Neural crest cell (in vitro differentiated cells): ENCODE results near the gene CHMP1B. TPM values are rescaled to one million over a fixed set of nuclear protein-coding genes. Genes with fewer than 3 reads are reported as not detected.

ENCODE experiments used
- DNase-seq: peaks from one replicate; pipeline ENCODE4 v3.0.0; 2021; ENCODE audit warnings: low read depth, mixed read lengths, low spot score
- H3K27ac Mint-ChIP-seq: one replicate; pipeline ENCODE4 v1.8.0; 2021; ENCODE audit warnings: mild to moderate bottlenecking, mixed read lengths; ENCODE audit not compliant: unreplicated experiment
- H3K27me3 Mint-ChIP-seq: 2 replicates; pipeline ENCODE4 v1.8.0; 2021; ENCODE audit warnings: low read depth, mild to moderate bottlenecking, mixed read lengths
- H3K36me3 Mint-ChIP-seq: 2 replicates; pipeline ENCODE4 v1.8.0; 2021; ENCODE audit warnings: low read depth, mild to moderate bottlenecking, mixed read lengths
- H3K4me1 Mint-ChIP-seq: 2 replicates; pipeline ENCODE4 v1.8.0; 2021; ENCODE audit warnings: mixed read lengths
- H3K4me3 Mint-ChIP-seq: one replicate; pipeline ENCODE4 v1.8.0; 2021; ENCODE audit warnings: mild to moderate bottlenecking, mixed read lengths
- H3K9me3 Mint-ChIP-seq: 2 replicates; pipeline ENCODE4 v1.8.0; 2021; ENCODE audit warnings: mixed read lengths
- total RNA-seq: library from RNA; stranded (reverse); gene quantifications from 2 replicates; pipeline ENCODE4 v1.2.1, GENCODE V29; 2021
- TF ChIP-seq, protein P1 (sequence below): fragments of 200-600 bp; sonication (generic); conservative IDR thresholded peaks from 2 replicates; pipeline ENCODE4 v1.5.0; 2021; ENCODE audit warnings: antibody characterized with exemption, mild to moderate bottlenecking

The CHMP1B gene
- total RNA-seq, 1 donor from 2014 or later = 23.7 TPM

DNA sequence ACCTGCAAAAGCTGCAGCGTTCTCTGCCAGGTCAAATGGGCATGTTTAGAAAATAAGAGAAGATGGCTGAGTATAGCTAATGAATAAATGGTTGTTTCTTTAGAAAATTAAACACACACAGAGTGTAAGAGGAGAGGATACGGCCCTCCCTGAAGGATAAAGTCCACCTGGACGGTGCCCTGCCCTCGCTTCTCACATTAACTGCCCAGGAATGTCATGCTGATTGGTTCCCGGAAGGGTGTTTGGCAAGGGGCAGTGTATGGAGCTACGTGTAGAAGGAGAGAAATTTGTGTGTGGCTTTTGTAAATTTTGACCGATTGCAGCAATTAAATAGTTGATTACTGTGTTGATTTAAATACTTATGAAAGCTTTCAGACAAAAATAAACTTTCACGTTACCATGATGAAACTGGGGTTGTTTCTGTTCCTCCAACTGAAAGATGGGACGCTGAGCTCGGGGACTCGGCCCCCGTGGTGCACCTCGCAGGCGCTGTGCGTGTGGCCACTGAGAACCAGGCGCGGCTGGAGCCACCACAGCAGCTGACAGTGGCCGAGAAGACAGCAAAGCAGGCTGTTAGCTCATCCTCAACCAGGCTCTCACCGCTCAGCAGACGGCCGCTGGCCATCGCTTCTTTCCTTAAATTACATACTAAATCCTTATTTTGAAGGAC lies 34.2 kb downstream of the CHMP1B start:
- peaks cover 2% of the 10 kb centered on the region for H3K36me3 Mint-ChIP-seq
- no peak for DNase-seq
- H3K9me3 Mint-ChIP-seq = no peaks in the 10 kb centered on the region
- H3K4me1 Mint-ChIP-seq = no peaks in the 10 kb centered on the region
- H3K27me3 Mint-ChIP-seq = no peaks in the 10 kb centered on the region
- no peak overlapping the region for H3K4me3 Mint-ChIP-seq
- no peak overlapping the region for H3K27ac Mint-ChIP-seq
- TF ChIP-seq, protein P1, sequence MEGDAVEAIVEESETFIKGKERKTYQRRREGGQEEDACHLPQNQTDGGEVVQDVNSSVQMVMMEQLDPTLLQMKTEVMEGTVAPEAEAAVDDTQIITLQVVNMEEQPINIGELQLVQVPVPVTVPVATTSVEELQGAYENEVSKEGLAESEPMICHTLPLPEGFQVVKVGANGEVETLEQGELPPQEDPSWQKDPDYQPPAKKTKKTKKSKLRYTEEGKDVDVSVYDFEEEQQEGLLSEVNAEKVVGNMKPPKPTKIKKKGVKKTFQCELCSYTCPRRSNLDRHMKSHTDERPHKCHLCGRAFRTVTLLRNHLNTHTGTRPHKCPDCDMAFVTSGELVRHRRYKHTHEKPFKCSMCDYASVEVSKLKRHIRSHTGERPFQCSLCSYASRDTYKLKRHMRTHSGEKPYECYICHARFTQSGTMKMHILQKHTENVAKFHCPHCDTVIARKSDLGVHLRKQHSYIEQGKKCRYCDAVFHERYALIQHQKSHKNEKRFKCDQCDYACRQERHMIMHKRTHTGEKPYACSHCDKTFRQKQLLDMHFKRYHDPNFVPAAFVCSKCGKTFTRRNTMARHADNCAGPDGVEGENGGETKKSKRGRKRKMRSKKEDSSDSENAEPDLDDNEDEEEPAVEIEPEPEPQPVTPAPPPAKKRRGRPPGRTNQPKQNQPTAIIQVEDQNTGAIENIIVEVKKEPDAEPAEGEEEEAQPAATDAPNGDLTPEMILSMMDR = no peak

DNA sequence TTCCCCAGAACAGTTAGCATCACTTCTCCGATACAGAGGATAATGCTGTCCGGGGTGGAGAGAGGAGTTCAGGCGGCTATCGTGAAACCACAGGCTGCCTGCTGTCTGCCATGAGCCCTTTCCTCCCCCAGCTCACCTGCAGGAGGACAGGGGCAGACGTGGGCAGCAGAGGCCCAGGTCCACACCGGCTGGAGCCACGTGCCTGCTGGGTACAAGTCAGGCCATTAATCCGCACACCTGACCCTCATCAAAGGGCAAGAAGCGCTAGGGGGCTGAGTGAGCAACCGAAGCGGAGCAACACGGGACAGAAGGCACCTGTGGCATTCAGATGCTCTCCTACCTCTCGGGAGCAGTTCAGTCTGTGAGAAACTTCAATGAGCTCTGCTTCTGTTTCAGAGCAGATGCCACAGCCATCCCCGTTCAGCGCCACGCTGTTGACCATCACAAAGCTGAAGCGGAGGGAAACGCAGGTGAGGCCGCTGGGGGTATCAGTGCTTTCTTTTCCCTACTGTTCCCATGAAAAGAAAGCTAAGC lies 35.4 kb downstream of the CHMP1B start:
- H3K9me3 Mint-ChIP-seq = no peaks in the 10 kb centered on the region
- H3K36me3 Mint-ChIP-seq = no peaks in the 10 kb centered on the region
- H3K27me3 Mint-ChIP-seq = no peaks in the 10 kb centered on the region
- no peaks in the 10 kb centered on the region for H3K4me1 Mint-ChIP-seq
- TF ChIP-seq, protein P1 = no peak
- no peak overlapping the region for H3K27ac Mint-ChIP-seq
- DNase-seq = no peak
- no peak overlapping the region for H3K4me3 Mint-ChIP-seq

DNA sequence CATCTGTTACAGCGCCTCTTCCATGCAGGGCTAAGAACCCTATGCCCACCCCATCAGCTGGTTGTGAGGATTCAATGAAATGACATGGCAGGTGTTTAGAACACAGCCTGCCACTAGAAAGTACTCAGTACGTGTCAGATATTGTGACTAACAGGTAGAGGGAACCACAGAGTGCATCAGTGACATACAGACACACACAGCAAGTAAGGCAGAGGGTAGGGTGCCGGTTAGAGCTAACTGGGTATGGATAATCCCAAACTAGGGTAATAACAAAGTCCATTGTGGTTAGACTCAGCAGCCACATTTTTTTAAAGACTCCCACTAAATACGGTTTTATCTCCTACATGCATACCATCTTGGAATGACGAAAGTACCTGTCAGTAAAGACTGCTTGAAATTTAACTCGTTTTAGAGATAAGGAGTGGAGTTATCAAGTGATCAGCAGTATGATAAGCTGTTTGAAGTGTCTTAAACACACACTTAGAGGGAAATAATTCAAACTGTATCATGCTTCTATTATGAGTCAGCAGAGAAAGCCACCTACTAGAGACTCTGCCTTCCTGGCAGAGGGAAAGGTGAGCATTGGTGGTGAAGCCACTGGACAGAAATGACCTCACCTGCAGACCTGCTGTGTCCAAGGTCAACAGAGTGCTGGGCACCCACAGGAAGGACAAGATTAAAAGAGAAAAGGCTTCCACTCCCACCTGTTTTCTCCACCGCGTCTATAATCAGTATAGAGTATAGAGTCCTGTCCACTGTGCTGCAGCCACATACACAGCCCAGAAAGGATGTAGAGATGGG lies 36.3 kb downstream of the CHMP1B start:
- no peaks in the 10 kb centered on the region for H3K27me3 Mint-ChIP-seq
- TF ChIP-seq, protein P1 = no peak
- DNase-seq = no peak
- no peaks in the 10 kb centered on the region for H3K36me3 Mint-ChIP-seq
- no peaks in the 10 kb centered on the region for H3K4me1 Mint-ChIP-seq
- H3K4me3 Mint-ChIP-seq = no peak overlapping the region
- no peak overlapping the region for H3K27ac Mint-ChIP-seq
- no peaks in the 10 kb centered on the region for H3K9me3 Mint-ChIP-seq

DNA sequence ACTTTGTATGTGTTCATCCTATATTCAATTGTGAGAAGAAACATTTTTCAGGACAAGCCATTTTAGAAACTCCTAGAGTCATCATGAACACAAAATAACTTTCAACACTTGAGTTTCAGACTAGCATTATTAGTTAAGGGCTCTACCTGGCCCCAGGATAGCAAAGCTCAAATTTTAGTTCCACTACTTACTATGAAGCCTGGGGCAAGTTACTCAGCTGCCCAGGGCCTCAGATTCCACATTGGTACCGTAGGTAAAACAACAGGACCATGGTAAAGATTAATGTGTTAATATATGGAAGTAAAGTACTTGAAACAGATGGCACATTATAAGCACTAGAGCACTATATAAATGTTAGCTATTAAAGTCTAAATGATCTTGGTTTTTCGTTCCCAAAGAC lies 37.5 kb downstream of the CHMP1B start:
- H3K36me3 Mint-ChIP-seq = no peaks in the 10 kb centered on the region
- H3K27me3 Mint-ChIP-seq = no peaks in the 10 kb centered on the region
- H3K9me3 Mint-ChIP-seq = no peaks in the 10 kb centered on the region
- no peak for DNase-seq
- no peak overlapping the region for H3K27ac Mint-ChIP-seq
- H3K4me3 Mint-ChIP-seq = no peak overlapping the region
- no peaks in the 10 kb centered on the region for H3K4me1 Mint-ChIP-seq
- TF ChIP-seq, protein P1 = no peak

DNA sequence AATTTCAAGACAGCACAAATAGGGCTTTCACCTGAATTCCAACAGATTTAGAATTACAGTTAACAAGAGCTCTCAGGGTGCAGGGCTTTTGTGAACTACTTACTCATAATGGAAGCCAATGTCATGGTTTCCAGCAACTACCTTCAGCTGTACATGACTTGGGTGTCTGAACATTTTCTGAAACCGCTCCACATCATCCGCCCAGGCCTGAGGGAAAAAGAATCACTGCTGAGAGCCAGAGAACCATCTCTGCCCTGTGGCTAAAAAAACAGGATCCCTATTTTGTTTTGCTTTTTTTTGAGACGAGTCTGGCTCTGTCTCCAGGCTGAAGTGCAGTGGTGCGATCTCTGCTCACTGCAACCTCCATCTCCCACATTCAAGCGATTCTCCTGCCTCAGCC lies 38.1 kb downstream of the CHMP1B start:
- Mint-ChIP-seq H3K27ac (no peak overlapping the region), H3K4me3 (no peak overlapping the region), H3K9me3 (no peaks in the 10 kb centered on the region), H3K27me3 (no peaks in the 10 kb centered on the region), H3K4me1 (no peaks in the 10 kb centered on the region), H3K36me3 (no peaks in the 10 kb centered on the region)
- TF ChIP-seq, protein P1 = no peak
- DNase-seq = no peak
